HepG2 (cell line): Measurements from ENCODE around the gene INO80. TPM values are rescaled to one million over a fixed set of nuclear protein-coding genes. Genes with fewer than 3 reads are reported as not detected.

ENCODE experiments used
- ATAC-seq: fragments of 200-7000 bp; cut with Tn5 transposase; 3 replicates; pipeline ENCODE4 v1.9.1; 2020; ENCODE audit warnings: mild to moderate bottlenecking, moderate library complexity
- BruUV-seq: library from RNA; stranded (reverse); fragments of 400-500 nt; replicated peaks from 2 replicates; lab custom pipeline; 2021; lab: Mats Ljungman, UMichigan
- CTCF ChIA-PET: fragments of 300-600 bp; formaldehyde crosslinking; extraction: SDS; loops from one replicate; lab custom pipeline; 2021; ENCODE audit warnings: low total read pairs, inconsistent platforms, low intra/inter-chr PET ratio; lab: Yijun Ruan, JAX
- POLR2A ChIA-PET: fragments of 350-600 bp; sonication (Branson Sonifier 250); formaldehyde crosslinking; loops from one replicate; lab custom pipeline; 2020; ENCODE audit warnings: antibody characterized with exemption, inconsistent platforms; lab: Yijun Ruan, JAX
- DNase-seq: peaks from one replicate; pipeline ENCODE4 v3.0.0-alpha.2; 2015; ENCODE audit warnings: low spot score
- FAIRE-seq: peaks from 3 replicates; lab custom pipeline; 2011; peaks lifted over from hg19 to GRCh38; lab: Jason Lieb, UNC
- H2AFZ ChIP-seq: one replicate; pipeline ENCODE4 v1.6.1; 2011; ENCODE audit warnings: low read length, inconsistent platforms
- H3K27ac ChIP-seq: fragments of 300-600 bp; 3 replicates; pipeline ENCODE4 v1.8.0; 2011; ENCODE audit warnings: mixed run types, mild to moderate bottlenecking, mixed read lengths, low read length, inconsistent platforms; ENCODE audit not compliant: insufficient read depth; ENCODE audit errors: extremely low read length
- H3K27me3 ChIP-seq, 2 experiments: fragments of 200-600 bp in 1 of 2; 2 replicates in 1 of 2; 3 replicates in 1 of 2; pipeline versions ENCODE4 v1.6.0 to v1.8.0; 2011; ENCODE audit warnings: low read length in 2 of 2, mild to moderate bottlenecking in 2 of 2, moderate library complexity in 2 of 2, inconsistent platforms in 1 of 2; ENCODE audit not compliant: insufficient read depth in 2 of 2, control insufficient read depth in 1 of 2
- H3K36me3 ChIP-seq, 2 experiments: fragments of 200-600 bp in 1 of 2; replicated peaks in 1 of 2; 2 replicates in 1 of 2; 3 replicates in 1 of 2; pipeline versions ENCODE4 v1.5.1 to v1.8.0; 2011; ENCODE audit warnings: low read length in 2 of 2, inconsistent platforms in 1 of 2; ENCODE audit not compliant: insufficient read depth in 2 of 2, control insufficient read depth in 1 of 2
- H3K4me1 ChIP-seq: 2 replicates; pipeline ENCODE4 v1.5.1; 2012; ENCODE audit warnings: low read length, inconsistent platforms; ENCODE audit not compliant: insufficient read depth
- H3K4me2 ChIP-seq: 2 replicates; pipeline ENCODE4 v1.6.0; 2011; ENCODE audit warnings: low read depth, low read length, inconsistent platforms
- H3K4me3 ChIP-seq, 3 experiments: fragments of 200-600 bp in 1 of 3; sonication (generic), shearing (Covaris generic) in 1 of 3; replicated peaks in 1 of 3; 2 replicates each; pipeline ENCODE4 v1.5.1; 2011 to 2016; ENCODE audit warnings: low read length in 3 of 3, inconsistent platforms in 2 of 3, low read depth in 2 of 3, mild to moderate bottlenecking in 2 of 3, control low read depth in 1 of 3, mixed read lengths in 1 of 3; ENCODE audit not compliant: insufficient read depth in 1 of 3
- H3K79me2 ChIP-seq: one replicate; pipeline ENCODE4 v1.6.1; 2011; ENCODE audit warnings: low read length, inconsistent platforms; ENCODE audit not compliant: insufficient read depth
- H3K9ac ChIP-seq: 2 replicates; pipeline ENCODE4 v1.6.0; 2011; ENCODE audit warnings: mild to moderate bottlenecking, low read depth, low read length, inconsistent platforms; ENCODE audit not compliant: insufficient read depth
- H3K9me3 ChIP-seq: 2 replicates; pipeline ENCODE4 v1.5.1; 2012; ENCODE audit warnings: mild to moderate bottlenecking, low read length
- H4K20me1 ChIP-seq: 2 replicates; pipeline ENCODE4 v1.6.0; 2011; ENCODE audit warnings: inconsistent platforms, mild to moderate bottlenecking, low read length, moderate library complexity; ENCODE audit not compliant: insufficient read depth
- ATF7 ChIP-seq, 2 experiments: fragments of 450-650 bp in 1 of 2; sonication (generic) in 1 of 2; formaldehyde crosslinking in 1 of 2; IDR thresholded peaks; 2 replicates each; pipeline versions ENCODE4 v1.4.0 to v1.6.1; 2016 to 2020; ENCODE audit warnings: antibody characterized with exemption in 1 of 2, mild to moderate bottlenecking in 1 of 2, missing genetic modification reagents in 1 of 2
- MAFG ChIP-seq: sonication (generic); formaldehyde crosslinking; IDR thresholded peaks from 2 replicates; pipeline ENCODE4 v1.5.1; 2020; ENCODE audit warnings: mild to moderate bottlenecking, missing genetic modification reagents
- MED1 ChIP-seq: sonication (generic); formaldehyde crosslinking; IDR thresholded peaks from 2 replicates; pipeline ENCODE4 v1.4.0; 2020; ENCODE audit warnings: missing genetic modification reagents
- MXD4 ChIP-seq: IDR thresholded peaks from 2 replicates; pipeline ENCODE4 v1.6.1; 2016; ENCODE audit warnings: mild to moderate bottlenecking, missing biosample characterization, missing genetic modification reagents
- RBM39 ChIP-seq: fragments of 200-400 bp; formaldehyde crosslinking; IDR thresholded peaks from one replicate; pipeline ENCODE4 v1.6.1; 2018; ENCODE audit warnings: antibody characterized with exemption, mild to moderate bottlenecking, low read depth, low read length; ENCODE audit not compliant: poor library complexity, severe bottlenecking
- TOPORS ChIP-seq: sonication (generic); formaldehyde crosslinking; IDR thresholded peaks from 2 replicates; pipeline ENCODE4 v1.8.0; 2023; ENCODE audit warnings: mild to moderate bottlenecking, missing genetic modification reagents
- ZNF101 ChIP-seq: sonication (generic); formaldehyde crosslinking; IDR thresholded peaks from 2 replicates; pipeline ENCODE4 v1.4.0; 2020; ENCODE audit warnings: mild to moderate bottlenecking, low read depth, missing genetic modification reagents, borderline replicate concordance
- ZNF180 ChIP-seq: sonication (generic); formaldehyde crosslinking; IDR thresholded peaks from 2 replicates; pipeline ENCODE4 v1.4.0; 2020; ENCODE audit warnings: low read depth, missing genetic modification reagents, borderline replicate concordance
- ZNF263 ChIP-seq: sonication (generic); formaldehyde crosslinking; IDR thresholded peaks from 2 replicates; pipeline ENCODE4 v1.4.0; 2020; ENCODE audit warnings: missing genetic modification reagents
- ZNF430 ChIP-seq: sonication (generic); formaldehyde crosslinking; IDR thresholded peaks from 2 replicates; pipeline ENCODE4 v1.9.0; 2021; ENCODE audit warnings: mild to moderate bottlenecking, missing genetic modification reagents
- ZNF549 ChIP-seq: sonication (generic); formaldehyde crosslinking; IDR thresholded peaks from 2 replicates; pipeline ENCODE4 v1.5.0; 2020; ENCODE audit warnings: missing genetic modification reagents
- ZNF737 ChIP-seq: sonication (generic); formaldehyde crosslinking; IDR thresholded peaks from 2 replicates; pipeline ENCODE4 v1.5.0; 2020; ENCODE audit warnings: missing genetic modification reagents, mild to moderate bottlenecking, borderline replicate concordance
- ZNF768 ChIP-seq: sonication (generic); formaldehyde crosslinking; IDR thresholded peaks from 2 replicates; pipeline ENCODE4 v1.4.0; 2020; ENCODE audit warnings: missing genetic modification reagents
- ZNF788 ChIP-seq: sonication (generic); formaldehyde crosslinking; IDR thresholded peaks from 2 replicates; pipeline ENCODE4 v1.5.0; 2020; ENCODE audit warnings: mild to moderate bottlenecking, missing genetic modification reagents, borderline replicate concordance
- ZNF879 ChIP-seq: sonication (generic); formaldehyde crosslinking; IDR thresholded peaks from 2 replicates; pipeline ENCODE4 v1.8.1; 2023; ENCODE audit warnings: missing genetic modification reagents
- WGBS: methylation state at CpG from one replicate; pipeline ENCODE4 v1.1.6; 2017; ENCODE audit warnings: low lambda C conversion rate; 5-methylcytosine and 5-hydroxymethylcytosine counted together
- in situ Hi-C: cut with HindIII; loops from 2 replicates; pipeline ENCODE4 v1.10.0; 2017; ENCODE audit warnings: low pct_unique_long_range_greater_than_20kb; ENCODE audit not compliant: extremely low pct_ligation_motif_present
- intact Hi-C: fragments of 100-400 bp; cut with micrococcal nuclease; formaldehyde crosslinking; loops from one replicate; pipeline ENCODE4 v1.10.0; 2022; ENCODE audit not compliant: unreplicated experiment
- polyA plus RNA-seq, 8 experiments: library from polyadenylated mRNA; depleted of rRNA in 3 of 8; stranded (reverse) in 7 of 8; unstranded in 1 of 8; fragments of >200 nt; fragmentation: Illumina TruSeq in 4 of 8; extraction: Trizol in 4 of 8; gene quantifications; 2 replicates each; pipeline versions ENCODE4 v1.2.1 to v1.2.3, GENCODE V29; 2011 to 2016; ENCODE audit warnings: low read depth in 4 of 8, missing spikeins in 1 of 8, mixed read lengths in 1 of 8; ENCODE audit not compliant: insufficient read depth in 1 of 8
- total RNA-seq, 5 experiments: library from RNA; depleted of rRNA; stranded (reverse); fragments of >200 nt; fragmentation: Illumina TruSeq; extraction: Trizol; gene quantifications; 2 replicates each; pipeline ENCODE4 v1.2.3, GENCODE V29; 2016; ENCODE audit warnings: low read depth in 1 of 5
- TF ChIP-seq, protein P1 (sequence below): sonication (generic); formaldehyde crosslinking; IDR thresholded peaks from 2 replicates; pipeline ENCODE4 v1.5.0; 2020; ENCODE audit warnings: missing genetic modification reagents
- TF ChIP-seq, protein P2 (sequence below): IDR thresholded peaks from 2 replicates; pipeline ENCODE4 v1.6.1; 2018; ENCODE audit warnings: missing genetic modification reagents, mild to moderate bottlenecking, missing compliant biosample characterization

The INO80 gene
- total and polyA plus RNA-seq, 2 of the 13 experiments (the other 11 are each of a cell fraction or from before 2014, with no cell fraction given) = 3.6 to 14.8 TPM

DNA sequence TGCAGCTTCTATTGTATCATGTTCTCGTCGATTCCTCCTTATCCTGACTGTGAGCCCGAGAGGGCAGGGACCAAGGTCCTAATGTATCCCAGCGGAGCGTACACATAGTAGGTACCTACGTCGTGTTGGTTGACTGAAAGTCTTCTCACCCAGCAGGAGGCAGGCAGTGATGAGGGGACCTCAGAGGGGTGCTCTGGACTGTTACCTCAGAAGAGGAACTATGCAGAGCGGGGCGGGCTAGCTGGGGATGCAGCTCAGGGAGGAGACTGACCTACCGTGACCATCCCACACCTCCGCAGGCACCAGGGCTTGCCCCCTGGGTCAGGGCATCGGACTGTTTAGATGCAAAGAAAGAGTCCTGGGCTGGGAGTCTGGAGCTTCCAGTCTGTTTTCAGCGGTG lies 151.4 kb downstream of the INO80 start:
- 32% methylated on average over 9 of the region's 13 CpGs for WGBS
- CTCF ChIA-PET = no interaction called here
- H3K4me3 ChIP-seq = no peak overlapping the region
- no peaks in the 10 kb centered on the region for H3K9me3 ChIP-seq
- no peak overlapping the region for H3K4me2 ChIP-seq
- H4K20me1 ChIP-seq = no peaks in the 10 kb centered on the region
- intact Hi-C loops (no loop called here), in situ Hi-C loops (no loop called here)
- POLR2A ChIA-PET = no interaction called here
- BruUV-seq = no TSS peak
- H3K27me3 ChIP-seq = peaks cover 1 to 40% of the 10 kb centered on the region in 2 experiments
- H3K79me2 ChIP-seq = no peaks in the 10 kb centered on the region
- H3K36me3 ChIP-seq = no peaks in the 10 kb centered on the region
- no peak for TF ChIP-seq ZNF788
- TF ChIP-seq ZNF263 = no peak
- TF ChIP-seq TOPORS = no peak
- no peak for TF ChIP-seq MAFG (CRISPR knock-in tag)
- TF ChIP-seq ZNF101 (CRISPR knock-in tag) = no peak
- TF ChIP-seq ATF7 (IDR thresholded peaks at IDR 0.05) = no peak
- TF ChIP-seq ATF7 (CRISPR knock-in tag; IDR thresholded peaks at IDR 0.05) = no peak
- TF ChIP-seq ZNF768 (CRISPR knock-in tag) = no peak
- no peak for TF ChIP-seq ZNF879 (CRISPR knock-in tag)
- TF ChIP-seq, protein P1, sequence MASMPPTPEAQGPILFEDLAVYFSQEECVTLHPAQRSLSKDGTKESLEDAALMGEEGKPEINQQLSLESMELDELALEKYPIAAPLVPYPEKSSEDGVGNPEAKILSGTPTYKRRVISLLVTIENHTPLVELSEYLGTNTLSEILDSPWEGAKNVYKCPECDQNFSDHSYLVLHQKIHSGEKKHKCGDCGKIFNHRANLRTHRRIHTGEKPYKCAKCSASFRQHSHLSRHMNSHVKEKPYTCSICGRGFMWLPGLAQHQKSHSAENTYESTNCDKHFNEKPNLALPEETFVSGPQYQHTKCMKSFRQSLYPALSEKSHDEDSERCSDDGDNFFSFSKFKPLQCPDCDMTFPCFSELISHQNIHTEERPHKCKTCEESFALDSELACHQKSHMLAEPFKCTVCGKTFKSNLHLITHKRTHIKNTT = no peak
- TF ChIP-seq MXD4 (CRISPR knock-in tag) = no peak
- no peak for TF ChIP-seq ZNF737 (CRISPR knock-in tag)
- no peak for TF ChIP-seq RBM39
- TF ChIP-seq ZNF430 = no peak
- no peak for TF ChIP-seq ZNF549 (CRISPR knock-in tag)
- TF ChIP-seq, protein P2, sequence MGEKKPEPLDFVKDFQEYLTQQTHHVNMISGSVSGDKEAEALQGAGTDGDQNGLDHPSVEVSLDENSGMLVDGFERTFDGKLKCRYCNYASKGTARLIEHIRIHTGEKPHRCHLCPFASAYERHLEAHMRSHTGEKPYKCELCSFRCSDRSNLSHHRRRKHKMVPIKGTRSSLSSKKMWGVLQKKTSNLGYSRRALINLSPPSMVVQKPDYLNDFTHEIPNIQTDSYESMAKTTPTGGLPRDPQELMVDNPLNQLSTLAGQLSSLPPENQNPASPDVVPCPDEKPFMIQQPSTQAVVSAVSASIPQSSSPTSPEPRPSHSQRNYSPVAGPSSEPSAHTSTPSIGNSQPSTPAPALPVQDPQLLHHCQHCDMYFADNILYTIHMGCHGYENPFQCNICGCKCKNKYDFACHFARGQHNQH (CRISPR knock-in tag) = no peak
- TF ChIP-seq ZNF180 = no peak
- no peak for TF ChIP-seq MED1 (CRISPR knock-in tag)
- DNase-seq (no peak), ATAC-seq (no peak), FAIRE-seq (no peak)
- H3K9ac ChIP-seq = no peak overlapping the region
- no peaks in the 10 kb centered on the region for H3K4me1 ChIP-seq
- H3K27ac ChIP-seq = no peak overlapping the region
- H2AFZ ChIP-seq = no peak overlapping the region
